IMR-90 (cell line): ENCODE results near the gene PRF1. TPM values are rescaled to one million over a fixed set of nuclear protein-coding genes. Genes with fewer than 3 reads are reported as not detected.

Experiments
- ATAC-seq: fragments of 200-7000 bp; cut with Tn5 transposase; 2 replicates; pipeline ENCODE4 v1.9.1; 2020; ENCODE audit warnings: low read depth, mild to moderate bottlenecking, moderate library complexity
- BruUV-seq: library from RNA; stranded (reverse); fragments of 400-500 nt; replicated peaks from 2 replicates; lab custom pipeline; 2021; lab: Mats Ljungman, UMichigan
- CTCF ChIA-PET: fragments of 300-600 bp; formaldehyde crosslinking; extraction: SDS; loops from one replicate; lab custom pipeline; 2021; ENCODE audit warnings: antibody characterized with exemption; lab: Yijun Ruan, JAX
- POLR2A ChIA-PET: fragments of 300-600 bp; sonication (Branson Sonifier 250); formaldehyde crosslinking; loops from one replicate; lab custom pipeline; 2022; ENCODE audit warnings: antibody characterized with exemption; ENCODE audit not compliant: unreplicated experiment; lab: Charles Lee
- DNase-seq: peaks from one replicate; pipeline ENCODE4 v3.0.0; 2013
- H2AFZ ChIP-seq: replicated peaks from 2 replicates; pipeline ENCODE3; 2013; ENCODE audit warnings: low read length, mild to moderate bottlenecking; ENCODE audit not compliant: poor library complexity
- H2AK5ac ChIP-seq: 2 replicates; pipeline ENCODE4 v1.6.1; 2013; ENCODE audit warnings: low read depth, low read length, inconsistent platforms
- H2AK9ac ChIP-seq: replicated peaks from 2 replicates; pipeline ENCODE3; 2013; ENCODE audit warnings: mild to moderate bottlenecking, low read depth, low read length, moderate library complexity; ENCODE audit not compliant: poor library complexity
- H2BK120ac ChIP-seq: 2 replicates; pipeline ENCODE4 v1.6.1; 2013; ENCODE audit warnings: low read depth, low read length, inconsistent platforms
- H2BK15ac ChIP-seq: 3 replicates; pipeline ENCODE4 v1.6.1; 2013; ENCODE audit warnings: low read depth, low read length, inconsistent platforms
- H2BK20ac ChIP-seq: 2 replicates; pipeline ENCODE4 v1.6.1; 2013; ENCODE audit warnings: low read depth, mild to moderate bottlenecking, inconsistent platforms, low read length, moderate library complexity
- H2BK5ac ChIP-seq: 2 replicates; pipeline ENCODE4 v1.6.1; 2013; ENCODE audit warnings: mild to moderate bottlenecking, low read depth, low read length, inconsistent platforms; ENCODE audit not compliant: poor library complexity, severe bottlenecking
- H3K14ac ChIP-seq: replicated peaks from 2 replicates; pipeline ENCODE4 v1.6.1; 2013; ENCODE audit warnings: low read depth, low read length, inconsistent platforms
- H3K18ac ChIP-seq: 2 replicates; pipeline ENCODE4 v1.6.1; 2013; ENCODE audit warnings: low read depth, low read length, control low read depth
- H3K23ac ChIP-seq: 2 replicates; pipeline ENCODE4 v1.6.1; 2013; ENCODE audit warnings: low read depth, low read length, inconsistent platforms
- H3K27ac ChIP-seq: 2 replicates; pipeline ENCODE4 v1.5.1; 2013; ENCODE audit warnings: mild to moderate bottlenecking, control low read depth, low read length; ENCODE audit not compliant: insufficient read depth
- H3K27me3 ChIP-seq: 2 replicates; pipeline ENCODE4 v1.6.1; 2013; ENCODE audit warnings: low read length; ENCODE audit not compliant: control insufficient read depth, insufficient read depth
- H3K36me3 ChIP-seq: 2 replicates; pipeline ENCODE4 v1.6.1; 2013; ENCODE audit warnings: low read length, mixed read lengths; ENCODE audit not compliant: control insufficient read depth, insufficient read depth
- H3K4ac ChIP-seq: 2 replicates; pipeline ENCODE4 v1.6.1; 2013; ENCODE audit warnings: low read depth, low read length, inconsistent platforms
- H3K4me1 ChIP-seq: 2 replicates; pipeline ENCODE4 v1.6.1; 2013; ENCODE audit warnings: low read length, mixed read lengths; ENCODE audit not compliant: control insufficient read depth, insufficient read depth
- H3K4me2 ChIP-seq: 2 replicates; pipeline ENCODE4 v1.6.1; 2013; ENCODE audit warnings: low read depth, mild to moderate bottlenecking, control low read depth, low read length, moderate library complexity
- H3K4me3 ChIP-seq: 2 replicates; pipeline ENCODE4 v1.5.1; 2013; ENCODE audit warnings: low read depth, mild to moderate bottlenecking, control low read depth, low read length, moderate library complexity; ENCODE audit not compliant: insufficient read depth
- H3K56ac ChIP-seq: 2 replicates; pipeline ENCODE4 v1.6.1; 2013; ENCODE audit warnings: low read length, inconsistent platforms; ENCODE audit not compliant: insufficient read depth; ENCODE audit errors: extremely low read depth
- H3K79me1 ChIP-seq, 2 experiments: 2 replicates each; pipeline ENCODE4 v1.6.1; 2013; ENCODE audit warnings: low read length in 2 of 2, inconsistent platforms in 1 of 2, low read depth in 1 of 2
- H3K9ac ChIP-seq: 2 replicates; pipeline ENCODE4 v1.6.1; 2013; ENCODE audit warnings: low read depth, low read length, control low read depth
- H3K9me1 ChIP-seq: 2 replicates; pipeline ENCODE4 v1.6.1; 2013; ENCODE audit warnings: low read length, inconsistent platforms; ENCODE audit not compliant: insufficient read depth
- H3K9me3 ChIP-seq: 2 replicates; pipeline ENCODE4 v1.6.1; 2013; ENCODE audit warnings: low read length; ENCODE audit not compliant: control insufficient read depth, insufficient read depth
- H4K20me1 ChIP-seq: 2 replicates; pipeline ENCODE4 v1.6.1; 2013; ENCODE audit warnings: low read length, inconsistent platforms; ENCODE audit not compliant: insufficient read depth
- H4K5ac ChIP-seq: 2 replicates; pipeline ENCODE4 v1.6.1; 2013; ENCODE audit warnings: mild to moderate bottlenecking, low read depth, low read length, control low read depth
- H4K8ac ChIP-seq, 2 experiments: 2 replicates each; pipeline ENCODE4 v1.6.1; 2013; ENCODE audit warnings: low read depth in 2 of 2, low read length in 2 of 2, control low read depth in 1 of 2, inconsistent platforms in 1 of 2
- H4K91ac ChIP-seq: 2 replicates; pipeline ENCODE4 v1.6.1; 2013; ENCODE audit warnings: low read depth, low read length, inconsistent platforms; ENCODE audit not compliant: insufficient read depth
- MAFK ChIP-seq: IDR thresholded peaks from 2 replicates; pipeline ENCODE4 v1.6.1; 2012; ENCODE audit warnings: low read depth, low read length, improper control_type of control experiment
- RAD21 ChIP-seq: IDR thresholded peaks from 2 replicates; pipeline ENCODE4 v1.6.1; 2012; ENCODE audit warnings: low read length, improper control_type of control experiment
- WGBS, 2 experiments: methylation state at CpG; one replicate each; pipeline versions ENCODE4 v1.1.5 to v1.1.7; 2013; ENCODE audit warnings: missing lambda C conversion rate in 2 of 2; ENCODE audit not compliant: insufficient read length in 1 of 2; ENCODE audit errors: extremely low coverage in 2 of 2; 5-methylcytosine and 5-hydroxymethylcytosine counted together
- dilution Hi-C: fragments of 300-500 bp; cut with HindIII; formaldehyde crosslinking; loops from one replicate; pipeline ENCODE4 v1.14.3; 2018; ENCODE audit warnings: low sequenced_read_pairs; ENCODE audit not compliant: unreplicated experiment
- in situ Hi-C: fragments of 300-500 bp; cut with MboI; formaldehyde crosslinking; loops from 3 replicates; pipeline ENCODE4 v1.14.3; 2019; ENCODE audit warnings: low sequenced_read_pairs, inconsistent platforms, mixed read lengths
- intact Hi-C: fragments of 100-400 bp; cut with micrococcal nuclease; formaldehyde crosslinking; loops from 2 replicates; pipeline ENCODE4 v1.10.0; 2022
- polyA plus RNA-seq, 3 experiments: library from polyadenylated mRNA; depleted of rRNA; stranded (reverse); fragments of >200 nt; gene quantifications; 2 replicates each; pipeline ENCODE4 v1.2.3, GENCODE V29; 2012; ENCODE audit warnings: low replicate concordance in 1 of 3
- total RNA-seq: library from RNA; depleted of rRNA; stranded (reverse); fragments of >200 nt; gene quantifications from 2 replicates; pipeline ENCODE4 v1.2.3, GENCODE V29; 2012
- TF ChIP-seq, protein P1 (sequence below): fragments of 150-350 bp; IDR thresholded peaks from 2 replicates; pipeline ENCODE4 v1.6.1; 2017; ENCODE audit warnings: mild to moderate bottlenecking, antibody characterized with exemption, low read length, low read depth

Gene PRF1
- total and polyA plus RNA-seq, 2 of the 4 experiments (the other 2 are of a cell fraction): not detected

DNA sequence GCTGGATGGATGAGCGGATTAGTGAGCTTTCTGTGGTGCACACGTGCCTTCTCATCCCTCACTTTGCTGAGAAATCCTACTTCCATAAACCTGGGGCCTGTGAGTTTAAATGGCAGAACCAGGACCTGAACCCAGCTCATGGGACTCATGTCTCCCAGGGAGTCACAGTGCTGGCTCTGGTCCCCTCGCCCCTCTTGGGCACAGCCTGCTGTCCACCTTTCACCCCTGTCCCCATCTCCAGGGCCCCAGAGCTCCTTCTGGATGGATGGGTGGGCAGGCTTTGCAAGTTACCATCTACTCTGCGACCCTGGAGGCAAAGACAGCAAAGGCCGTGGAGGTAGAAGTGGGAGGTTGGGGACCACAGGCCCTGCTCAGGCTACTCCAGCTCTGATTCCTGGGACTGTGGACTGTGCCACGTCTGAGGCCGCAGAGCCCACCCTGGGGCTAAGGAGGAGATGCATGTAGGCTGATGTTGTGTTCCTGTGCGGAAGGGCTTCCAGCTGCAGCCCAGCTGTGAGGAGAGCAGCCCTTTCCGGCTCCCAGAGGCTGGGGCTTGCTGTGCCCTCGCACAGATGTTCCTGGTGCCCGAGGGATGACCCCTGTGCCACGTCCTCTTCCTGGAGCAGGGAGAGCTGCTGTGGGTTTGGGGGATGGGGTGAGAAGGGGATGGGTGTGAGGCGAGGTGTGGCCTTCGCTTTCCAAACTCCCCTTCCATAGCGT, 40.3 kb downstream of the PRF1 start:
- dilution Hi-C loops (no loop called here), in situ Hi-C loops (no loop called here)
- H2BK120ac ChIP-seq: no peak overlapping the region

More for the DNA sequence above, 40.3 kb downstream of the PRF1 start:
- no peaks in the 10 kb centered on the region for H3K79me1 ChIP-seq
- H3K4me3 ChIP-seq: no peak overlapping the region
- H3K23ac ChIP-seq: no peak overlapping the region
- H3K27me3 ChIP-seq: peaks cover 22% of the 10 kb centered on the region
- H2AK5ac ChIP-seq: no peak overlapping the region
- no peak overlapping the region for H2BK15ac ChIP-seq
- TF ChIP-seq MAFK (no peak), RAD21 (no peak)
- TF ChIP-seq, protein P1, sequence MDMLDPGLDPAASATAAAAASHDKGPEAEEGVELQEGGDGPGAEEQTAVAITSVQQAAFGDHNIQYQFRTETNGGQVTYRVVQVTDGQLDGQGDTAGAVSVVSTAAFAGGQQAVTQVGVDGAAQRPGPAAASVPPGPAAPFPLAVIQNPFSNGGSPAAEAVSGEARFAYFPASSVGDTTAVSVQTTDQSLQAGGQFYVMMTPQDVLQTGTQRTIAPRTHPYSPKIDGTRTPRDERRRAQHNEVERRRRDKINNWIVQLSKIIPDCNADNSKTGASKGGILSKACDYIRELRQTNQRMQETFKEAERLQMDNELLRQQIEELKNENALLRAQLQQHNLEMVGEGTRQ: no peak
- POLR2A ChIA-PET: no interaction called here
- no peak overlapping the region for H4K5ac ChIP-seq
- no peaks in the 10 kb centered on the region for H3K36me3 ChIP-seq
- CTCF ChIA-PET: interaction anchor here (1.0 to 1.1 kb wide), 2 partner anchors 12 to 196 kb away, joined by 3 to 4 read pairs; no protein-coding TSS in a partner anchor
- no TSS peak for BruUV-seq
- H2BK20ac ChIP-seq: no peak overlapping the region
- H2AK9ac ChIP-seq: no peak overlapping the region
- intact Hi-C loops: no loop called here
- H3K9me1 ChIP-seq: no peaks in the 10 kb centered on the region
- 92% methylated on average over 2 of the region's 15 CpGs; no CpG with 5 or more reads in 1 of the 2 experiments for WGBS, 2 experiments
- H2AFZ ChIP-seq: no peak overlapping the region
- H3K4me1 ChIP-seq: peaks cover 3% of the 10 kb centered on the region; the same call in 1 of the 2 replicates
- H4K8ac ChIP-seq: no peak overlapping the region
- no peaks in the 10 kb centered on the region for H3K9me3 ChIP-seq
- no peak overlapping the region for H4K91ac ChIP-seq
- no peak overlapping the region for H3K4ac ChIP-seq
- no peak overlapping the region for H3K14ac ChIP-seq
- no peak for DNase-seq
- H4K20me1 ChIP-seq: no peaks in the 10 kb centered on the region
- ATAC-seq: no peak
- H3K9ac ChIP-seq: no peak overlapping the region
- H3K56ac ChIP-seq: no peak overlapping the region
- no peak overlapping the region for H2BK5ac ChIP-seq
- no peak overlapping the region for H3K27ac ChIP-seq
- H3K4me2 ChIP-seq: no peak overlapping the region
- no peak overlapping the region for H3K18ac ChIP-seq
